IMR-90 (cell line): ENCODE data around the gene ST3GAL5. TPM values are rescaled to one million over a fixed set of nuclear protein-coding genes. Genes with fewer than 3 reads are reported as not detected.

ENCODE experiments used
- ATAC-seq: fragments of 200-7000 bp; cut with Tn5 transposase; 2 replicates; pipeline ENCODE4 v1.9.1; 2020; ENCODE audit warnings: low read depth, mild to moderate bottlenecking, moderate library complexity
- BruUV-seq: library from RNA; stranded (reverse); fragments of 400-500 nt; replicated peaks from 2 replicates; lab custom pipeline; 2021; lab: Mats Ljungman, UMichigan
- CTCF ChIA-PET: fragments of 300-600 bp; formaldehyde crosslinking; extraction: SDS; loops from one replicate; lab custom pipeline; 2021; ENCODE audit warnings: antibody characterized with exemption; lab: Yijun Ruan, JAX
- POLR2A ChIA-PET: fragments of 300-600 bp; sonication (Branson Sonifier 250); formaldehyde crosslinking; loops from one replicate; lab custom pipeline; 2022; ENCODE audit warnings: antibody characterized with exemption; ENCODE audit not compliant: unreplicated experiment; lab: Charles Lee
- DNase-seq: peaks from one replicate; pipeline ENCODE4 v3.0.0; 2013
- H2AFZ ChIP-seq: replicated peaks from 2 replicates; pipeline ENCODE3; 2013; ENCODE audit warnings: low read length, mild to moderate bottlenecking; ENCODE audit not compliant: poor library complexity
- H2AK5ac ChIP-seq: 2 replicates; pipeline ENCODE4 v1.6.1; 2013; ENCODE audit warnings: low read depth, low read length, inconsistent platforms
- H2AK9ac ChIP-seq: replicated peaks from 2 replicates; pipeline ENCODE3; 2013; ENCODE audit warnings: mild to moderate bottlenecking, low read depth, low read length, moderate library complexity; ENCODE audit not compliant: poor library complexity
- H2BK120ac ChIP-seq: 2 replicates; pipeline ENCODE4 v1.6.1; 2013; ENCODE audit warnings: low read depth, low read length, inconsistent platforms
- H2BK15ac ChIP-seq: 3 replicates; pipeline ENCODE4 v1.6.1; 2013; ENCODE audit warnings: low read depth, low read length, inconsistent platforms
- H2BK20ac ChIP-seq: 2 replicates; pipeline ENCODE4 v1.6.1; 2013; ENCODE audit warnings: low read depth, mild to moderate bottlenecking, inconsistent platforms, low read length, moderate library complexity
- H2BK5ac ChIP-seq: 2 replicates; pipeline ENCODE4 v1.6.1; 2013; ENCODE audit warnings: mild to moderate bottlenecking, low read depth, low read length, inconsistent platforms; ENCODE audit not compliant: poor library complexity, severe bottlenecking
- H3K14ac ChIP-seq: replicated peaks from 2 replicates; pipeline ENCODE4 v1.6.1; 2013; ENCODE audit warnings: low read depth, low read length, inconsistent platforms
- H3K18ac ChIP-seq: 2 replicates; pipeline ENCODE4 v1.6.1; 2013; ENCODE audit warnings: low read depth, low read length, control low read depth
- H3K23ac ChIP-seq: 2 replicates; pipeline ENCODE4 v1.6.1; 2013; ENCODE audit warnings: low read depth, low read length, inconsistent platforms
- H3K27ac ChIP-seq: 2 replicates; pipeline ENCODE4 v1.5.1; 2013; ENCODE audit warnings: mild to moderate bottlenecking, control low read depth, low read length; ENCODE audit not compliant: insufficient read depth
- H3K27me3 ChIP-seq: 2 replicates; pipeline ENCODE4 v1.6.1; 2013; ENCODE audit warnings: low read length; ENCODE audit not compliant: control insufficient read depth, insufficient read depth
- H3K36me3 ChIP-seq: 2 replicates; pipeline ENCODE4 v1.6.1; 2013; ENCODE audit warnings: low read length, mixed read lengths; ENCODE audit not compliant: control insufficient read depth, insufficient read depth
- H3K4ac ChIP-seq: 2 replicates; pipeline ENCODE4 v1.6.1; 2013; ENCODE audit warnings: low read depth, low read length, inconsistent platforms
- H3K4me1 ChIP-seq: 2 replicates; pipeline ENCODE4 v1.6.1; 2013; ENCODE audit warnings: low read length, mixed read lengths; ENCODE audit not compliant: control insufficient read depth, insufficient read depth
- H3K4me2 ChIP-seq: 2 replicates; pipeline ENCODE4 v1.6.1; 2013; ENCODE audit warnings: low read depth, mild to moderate bottlenecking, control low read depth, low read length, moderate library complexity
- H3K4me3 ChIP-seq: 2 replicates; pipeline ENCODE4 v1.5.1; 2013; ENCODE audit warnings: low read depth, mild to moderate bottlenecking, control low read depth, low read length, moderate library complexity; ENCODE audit not compliant: insufficient read depth
- H3K56ac ChIP-seq: 2 replicates; pipeline ENCODE4 v1.6.1; 2013; ENCODE audit warnings: low read length, inconsistent platforms; ENCODE audit not compliant: insufficient read depth; ENCODE audit errors: extremely low read depth
- H3K79me1 ChIP-seq, 2 experiments: 2 replicates each; pipeline ENCODE4 v1.6.1; 2013; ENCODE audit warnings: low read length in 2 of 2, inconsistent platforms in 1 of 2, low read depth in 1 of 2
- H3K9ac ChIP-seq: 2 replicates; pipeline ENCODE4 v1.6.1; 2013; ENCODE audit warnings: low read depth, low read length, control low read depth
- H3K9me1 ChIP-seq: 2 replicates; pipeline ENCODE4 v1.6.1; 2013; ENCODE audit warnings: low read length, inconsistent platforms; ENCODE audit not compliant: insufficient read depth
- H3K9me3 ChIP-seq: 2 replicates; pipeline ENCODE4 v1.6.1; 2013; ENCODE audit warnings: low read length; ENCODE audit not compliant: control insufficient read depth, insufficient read depth
- H4K20me1 ChIP-seq: 2 replicates; pipeline ENCODE4 v1.6.1; 2013; ENCODE audit warnings: low read length, inconsistent platforms; ENCODE audit not compliant: insufficient read depth
- H4K5ac ChIP-seq: 2 replicates; pipeline ENCODE4 v1.6.1; 2013; ENCODE audit warnings: mild to moderate bottlenecking, low read depth, low read length, control low read depth
- H4K8ac ChIP-seq, 2 experiments: 2 replicates each; pipeline ENCODE4 v1.6.1; 2013; ENCODE audit warnings: low read depth in 2 of 2, low read length in 2 of 2, control low read depth in 1 of 2, inconsistent platforms in 1 of 2
- H4K91ac ChIP-seq: 2 replicates; pipeline ENCODE4 v1.6.1; 2013; ENCODE audit warnings: low read depth, low read length, inconsistent platforms; ENCODE audit not compliant: insufficient read depth
- MXI1 ChIP-seq: IDR thresholded peaks from 2 replicates; pipeline ENCODE4 v1.6.1; 2012; ENCODE audit warnings: low read depth, mild to moderate bottlenecking, low read length, moderate library complexity, borderline replicate concordance
- RCOR1 ChIP-seq: IDR thresholded peaks from 2 replicates; pipeline ENCODE4 v1.6.1; 2012; ENCODE audit warnings: mild to moderate bottlenecking, low read length, improper control_type of control experiment; ENCODE audit not compliant: insufficient replicate concordance
- WGBS, 2 experiments: methylation state at CpG; one replicate each; pipeline versions ENCODE4 v1.1.5 to v1.1.7; 2013; ENCODE audit warnings: missing lambda C conversion rate in 2 of 2; ENCODE audit not compliant: insufficient read length in 1 of 2; ENCODE audit errors: extremely low coverage in 2 of 2; 5-methylcytosine and 5-hydroxymethylcytosine counted together
- dilution Hi-C: fragments of 300-500 bp; cut with HindIII; formaldehyde crosslinking; loops from one replicate; pipeline ENCODE4 v1.14.3; 2018; ENCODE audit warnings: low sequenced_read_pairs; ENCODE audit not compliant: unreplicated experiment
- in situ Hi-C: fragments of 300-500 bp; cut with MboI; formaldehyde crosslinking; loops from 3 replicates; pipeline ENCODE4 v1.14.3; 2019; ENCODE audit warnings: low sequenced_read_pairs, inconsistent platforms, mixed read lengths
- intact Hi-C: fragments of 100-400 bp; cut with micrococcal nuclease; formaldehyde crosslinking; loops from 2 replicates; pipeline ENCODE4 v1.10.0; 2022
- polyA plus RNA-seq, 3 experiments: library from polyadenylated mRNA; depleted of rRNA; stranded (reverse); fragments of >200 nt; gene quantifications; 2 replicates each; pipeline ENCODE4 v1.2.3, GENCODE V29; 2012; ENCODE audit warnings: low replicate concordance in 1 of 3
- total RNA-seq: library from RNA; depleted of rRNA; stranded (reverse); fragments of >200 nt; gene quantifications from 2 replicates; pipeline ENCODE4 v1.2.3, GENCODE V29; 2012

The ST3GAL5 gene
- total and polyA plus RNA-seq, 2 of the 4 experiments (the other 2 are of a cell fraction) = 16.8 to 21.0 TPM

DNA sequence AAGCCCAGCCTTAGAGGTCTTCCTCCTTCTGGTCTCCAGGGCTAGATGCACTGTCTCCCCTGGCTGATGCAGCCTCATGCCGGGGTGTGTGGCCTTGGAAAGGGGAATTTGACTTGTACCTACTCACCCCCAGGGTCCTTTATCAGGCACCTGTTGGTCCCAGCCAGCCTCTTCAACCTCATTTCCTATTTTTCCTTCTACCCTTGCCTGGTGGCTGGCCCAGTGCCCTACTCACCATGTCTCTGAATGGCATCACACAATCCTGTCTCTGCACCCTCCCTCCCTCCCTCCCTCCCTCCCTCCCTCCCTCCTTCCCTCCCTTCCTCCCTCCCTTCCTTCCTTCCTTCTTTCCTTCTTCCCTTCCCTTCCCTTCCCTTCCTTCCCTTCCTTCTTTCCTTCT, 17.1 kb upstream of the ST3GAL5 start:
- Histone ChIP-seq H3K23ac (no peak overlapping the region), H3K4ac (no peak overlapping the region), H4K8ac (no peak overlapping the region), H3K27ac (no peak overlapping the region), H2BK5ac (no peak overlapping the region), H2AK9ac (no peak overlapping the region), H3K14ac (no peak overlapping the region), H2AFZ (no peak overlapping the region), H4K91ac (no peak overlapping the region), H4K5ac (no peak overlapping the region; the same call in 1 of the 2 replicates), H3K9me3 (no peaks in the 10 kb centered on the region), H2BK120ac (no peak overlapping the region), H3K4me1 (peaks cover 16% of the 10 kb centered on the region), H3K9me1 (peaks cover 3% of the 10 kb centered on the region; the same call in 1 of the 2 replicates), H3K36me3 (no peaks in the 10 kb centered on the region), H2BK15ac (no peak overlapping the region), H3K4me2 (no peak overlapping the region), H3K18ac (no peak overlapping the region; the same call in 1 of the 2 replicates), H3K79me1 (no peaks in the 10 kb centered on the region), H2AK5ac (no peak overlapping the region; the same call in 1 of the 2 replicates), H3K56ac (no peak overlapping the region), H3K27me3 (peaks cover 5% of the 10 kb centered on the region), H2BK20ac (no peak overlapping the region), H3K9ac (no peak overlapping the region), H3K4me3 (no peak overlapping the region), H4K20me1 (no peaks in the 10 kb centered on the region)
- no peak for ATAC-seq
- TF ChIP-seq RCOR1 (no peak), MXI1 (no peak)
- no TSS peak for BruUV-seq
- dilution Hi-C loops = no loop called here
- in situ Hi-C loops = no loop called here
- ChIA-PET CTCF (interaction anchor here (0.8 to 1.4 kb wide), 2 partner anchors 17 to 130 kb away, joined by 3 to 5 read pairs; partner anchors contain the start of gene ST3GAL5), POLR2A (no interaction called here)
- intact Hi-C loops = no loop called here
- no CpG with 5 or more reads among the region's 1 CpG for WGBS, 2 experiments
- DNase-seq = no peak
